Progenitor cell of endocrine pancreas (in vitro differentiated cells): ENCODE measurements around the gene TSSK2. TPM values are rescaled to one million over a fixed set of nuclear protein-coding genes. Genes with fewer than 3 reads are reported as not detected.

ENCODE experiments used
- DNase-seq: peaks from one replicate; pipeline ENCODE4 v3.0.0; 2021; ENCODE audit warnings: low spot score; ENCODE audit not compliant: unreplicated experiment
- H3K27ac Mint-ChIP-seq: 2 replicates; pipeline ENCODE4 v1.8.0; 2021; ENCODE audit warnings: mild to moderate bottlenecking, moderate library complexity, mixed read lengths
- H3K27me3 Mint-ChIP-seq: 2 replicates; pipeline ENCODE4 v1.8.0; 2021; ENCODE audit warnings: mixed read lengths
- H3K36me3 Mint-ChIP-seq: 2 replicates; pipeline ENCODE4 v1.8.0; 2022; ENCODE audit warnings: mixed read lengths; ENCODE audit not compliant: insufficient read depth
- H3K4me1 Mint-ChIP-seq: 2 replicates; pipeline ENCODE4 v1.8.0; 2021; ENCODE audit warnings: low read depth, mixed read lengths
- H3K4me3 Mint-ChIP-seq: 2 replicates; pipeline ENCODE4 v1.8.0; 2021; ENCODE audit warnings: low read depth, mild to moderate bottlenecking, moderate library complexity, mixed read lengths
- H3K9me3 Mint-ChIP-seq: 2 replicates; pipeline ENCODE4 v1.8.0; 2021; ENCODE audit warnings: low read depth, mixed read lengths
- total RNA-seq: library from RNA; stranded (reverse); gene quantifications from 2 replicates; pipeline ENCODE4 v1.2.1, GENCODE V29; 2021
- TF ChIP-seq, protein P1 (sequence below): fragments of 200-600 bp; sonication (generic); IDR thresholded peaks from one replicate; pipeline ENCODE4 v1.5.0; 2021; ENCODE audit warnings: antibody characterized with exemption, mild to moderate bottlenecking; ENCODE audit not compliant: unreplicated experiment

The TSSK2 gene
- total RNA-seq, 1 donor from 2014 or later, result not detected

DNA sequence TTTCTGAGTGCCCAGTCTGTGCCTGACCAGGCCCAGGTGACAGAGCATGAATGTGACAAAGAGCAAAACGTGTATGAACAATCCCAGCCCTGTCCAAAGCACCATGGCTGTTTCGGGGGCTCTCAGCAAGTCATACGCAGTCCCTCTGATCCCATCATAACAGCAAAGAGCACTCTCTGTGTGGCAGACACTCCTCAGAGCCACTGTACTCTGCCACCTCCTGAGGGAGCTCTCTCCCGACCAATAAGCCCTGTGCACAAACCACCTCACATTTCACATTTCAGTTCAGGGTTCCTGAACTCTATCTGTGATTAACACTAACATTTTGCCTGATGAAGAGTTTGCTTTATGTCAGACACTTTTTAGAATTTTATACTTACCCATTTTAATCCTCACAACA, 15.5 kb upstream of the TSSK2 start:
- DNase-seq, result no peak
- Mint-ChIP-seq H3K27ac (no peak overlapping the region), H3K9me3 (no peaks in the 10 kb centered on the region), H3K4me3 (no peak overlapping the region), H3K4me1 (peaks cover 24% of the 10 kb centered on the region), H3K27me3 (no peaks in the 10 kb centered on the region), H3K36me3 (no peaks in the 10 kb centered on the region)
- TF ChIP-seq, protein P1, sequence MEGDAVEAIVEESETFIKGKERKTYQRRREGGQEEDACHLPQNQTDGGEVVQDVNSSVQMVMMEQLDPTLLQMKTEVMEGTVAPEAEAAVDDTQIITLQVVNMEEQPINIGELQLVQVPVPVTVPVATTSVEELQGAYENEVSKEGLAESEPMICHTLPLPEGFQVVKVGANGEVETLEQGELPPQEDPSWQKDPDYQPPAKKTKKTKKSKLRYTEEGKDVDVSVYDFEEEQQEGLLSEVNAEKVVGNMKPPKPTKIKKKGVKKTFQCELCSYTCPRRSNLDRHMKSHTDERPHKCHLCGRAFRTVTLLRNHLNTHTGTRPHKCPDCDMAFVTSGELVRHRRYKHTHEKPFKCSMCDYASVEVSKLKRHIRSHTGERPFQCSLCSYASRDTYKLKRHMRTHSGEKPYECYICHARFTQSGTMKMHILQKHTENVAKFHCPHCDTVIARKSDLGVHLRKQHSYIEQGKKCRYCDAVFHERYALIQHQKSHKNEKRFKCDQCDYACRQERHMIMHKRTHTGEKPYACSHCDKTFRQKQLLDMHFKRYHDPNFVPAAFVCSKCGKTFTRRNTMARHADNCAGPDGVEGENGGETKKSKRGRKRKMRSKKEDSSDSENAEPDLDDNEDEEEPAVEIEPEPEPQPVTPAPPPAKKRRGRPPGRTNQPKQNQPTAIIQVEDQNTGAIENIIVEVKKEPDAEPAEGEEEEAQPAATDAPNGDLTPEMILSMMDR, result no peak

DNA sequence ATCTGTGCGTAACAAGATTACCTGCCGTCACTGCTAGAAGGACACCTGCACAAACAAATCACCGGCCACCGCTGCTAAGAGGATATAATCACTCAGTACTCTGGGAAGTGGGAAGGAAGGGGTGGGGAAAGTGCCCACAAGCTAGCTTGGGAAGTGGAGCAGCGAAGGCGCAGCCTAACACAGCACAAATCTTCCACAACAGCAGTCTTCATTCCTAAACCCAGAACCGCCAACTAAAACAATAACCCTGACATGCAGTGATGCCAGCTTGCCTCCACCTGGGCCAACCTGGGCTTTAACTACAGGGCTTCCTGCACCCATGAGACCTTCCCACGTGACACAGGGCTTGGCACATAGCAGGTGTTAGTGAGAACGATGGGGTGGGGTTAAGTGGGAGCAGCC, 14.0 kb upstream of the TSSK2 start:
- Mint-ChIP-seq H3K4me3 (no peak overlapping the region), H3K27ac (no peak overlapping the region), H3K9me3 (no peaks in the 10 kb centered on the region), H3K4me1 (peaks cover 29% of the 10 kb centered on the region), H3K27me3 (no peaks in the 10 kb centered on the region), H3K36me3 (no peaks in the 10 kb centered on the region)
- TF ChIP-seq, protein P1, result no peak
- DNase-seq, result no peak

DNA sequence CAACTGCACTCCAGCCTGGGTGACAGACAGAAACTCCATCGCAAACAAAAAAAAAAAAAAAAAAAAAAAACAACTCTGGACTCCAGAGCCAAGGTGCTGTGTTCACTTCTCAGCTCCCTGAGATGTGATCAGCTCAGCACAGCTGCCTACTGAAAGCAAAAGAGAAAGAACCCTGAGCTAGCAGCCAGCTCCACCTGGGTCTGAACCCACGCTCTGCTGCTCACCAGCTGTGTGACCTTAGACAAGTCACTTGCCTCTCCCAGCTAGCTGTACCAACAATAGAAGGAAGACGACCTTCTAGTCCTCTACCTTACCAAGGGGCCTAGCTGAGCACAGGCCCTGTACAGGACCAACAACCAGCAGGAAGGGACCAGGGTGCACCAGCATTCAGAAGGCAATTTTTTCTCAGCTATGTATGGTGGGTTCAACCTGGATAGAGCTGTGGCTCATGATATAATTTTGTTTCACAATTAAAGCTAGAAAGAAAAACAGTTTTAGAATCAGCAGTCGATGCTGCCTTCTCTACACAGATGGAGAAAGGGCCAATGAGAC, 12.7 kb upstream of the TSSK2 start:
- Mint-ChIP-seq H3K9me3 (no peaks in the 10 kb centered on the region), H3K27ac (no peak overlapping the region), H3K27me3 (no peaks in the 10 kb centered on the region), H3K4me3 (no peak overlapping the region), H3K36me3 (no peaks in the 10 kb centered on the region), H3K4me1 (peaks cover 36% of the 10 kb centered on the region)
- DNase-seq, result no peak
- TF ChIP-seq, protein P1, result no peak

DNA sequence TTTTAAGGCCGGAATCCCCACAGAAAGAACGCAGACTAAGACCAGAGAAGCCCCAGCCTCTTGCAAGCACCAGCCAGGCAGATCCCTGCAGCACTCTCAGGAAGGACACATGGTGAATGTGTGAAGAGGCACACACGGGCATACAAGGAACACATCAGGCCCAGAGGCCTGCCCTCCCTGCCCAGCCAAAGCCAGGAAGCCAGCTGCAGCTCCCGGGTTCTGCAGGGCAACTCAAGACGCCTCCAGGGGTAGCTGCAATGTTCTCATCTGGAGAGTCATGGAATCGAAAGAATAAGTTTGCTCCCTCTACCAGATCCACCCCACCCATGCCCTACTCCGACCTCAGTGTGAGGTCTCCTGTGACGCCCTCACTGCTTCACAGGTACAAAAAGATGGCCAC, 11.2 kb upstream of the TSSK2 start:
- Mint-ChIP-seq H3K36me3 (no peaks in the 10 kb centered on the region), H3K27me3 (no peaks in the 10 kb centered on the region), H3K4me1 (peaks cover 38% of the 10 kb centered on the region), H3K4me3 (peak overlapping the region; percentile 9), H3K27ac (peak overlapping the region; percentile 96), H3K9me3 (no peaks in the 10 kb centered on the region)
- DNase-seq, result no peak
- TF ChIP-seq, protein P1, result no peak

DNA sequence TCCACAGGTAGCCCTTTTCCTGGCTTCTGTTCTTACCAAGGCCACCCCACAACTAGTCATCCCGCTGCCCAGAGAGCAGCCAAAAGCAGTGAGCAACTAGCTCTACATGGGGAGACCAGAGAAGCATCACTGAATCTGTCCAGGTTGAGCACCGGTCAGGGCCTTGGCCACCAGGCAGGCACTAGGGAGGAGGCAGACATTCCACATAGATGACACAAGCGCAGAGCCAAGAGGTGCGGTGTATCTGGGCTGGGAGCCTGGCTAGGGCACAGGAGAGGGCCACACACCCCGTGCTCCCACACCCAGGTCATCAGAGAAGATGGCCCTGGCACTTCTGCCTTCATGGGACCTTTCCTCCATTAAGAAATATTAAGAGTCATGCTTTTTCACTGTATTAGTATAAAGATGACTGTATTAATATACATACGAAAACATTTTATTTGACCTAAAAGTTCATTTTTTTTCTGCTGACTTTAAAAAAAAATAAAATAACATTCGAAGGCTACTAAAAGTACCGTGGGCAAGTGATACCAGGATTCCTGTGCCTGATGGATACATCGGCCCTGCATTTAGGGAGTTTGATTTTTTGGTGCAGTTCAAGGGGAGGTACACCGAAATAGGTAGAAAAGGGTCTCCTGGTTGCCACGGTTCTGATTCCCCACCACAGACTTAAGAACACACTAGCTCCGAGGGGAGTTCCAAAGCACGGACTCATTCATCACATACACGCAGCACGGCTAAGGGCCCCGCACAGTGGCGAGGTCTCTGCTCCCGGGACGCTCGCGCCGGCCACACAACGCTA, 10.1 kb upstream of the TSSK2 start:
- DNase-seq, result peak; percentile 33
- peak overlapping the region; percentile 96 for H3K27ac Mint-ChIP-seq
- TF ChIP-seq, protein P1, result no peak
- no peaks in the 10 kb centered on the region for H3K36me3 Mint-ChIP-seq
- H3K4me1 Mint-ChIP-seq, result peaks cover 38% of the 10 kb centered on the region
- H3K4me3 Mint-ChIP-seq, result peak overlapping the region; percentile 83
- H3K27me3 Mint-ChIP-seq, result no peaks in the 10 kb centered on the region
- H3K9me3 Mint-ChIP-seq, result no peaks in the 10 kb centered on the region
